Astrocyte of the spinal cord (primary cell): ENCODE data around the gene RAPGEF5.
A peak's percentile ranks its signal among the peaks of the same experiment; 100 is the strongest.

Experiments
- DNase-seq: peaks from one replicate; pipeline ENCODE4 v3.0.0; 2011; ENCODE audit warnings: low read depth, low spot score
- H3K4me3 ChIP-seq: 2 replicates; pipeline ENCODE4 v1.5.1; 2011; ENCODE audit warnings: low read depth, mild to moderate bottlenecking, low read length, moderate library complexity
- in situ Hi-C: cut with HindIII; loops from 2 replicates; pipeline ENCODE4 v1.10.0; 2017; ENCODE audit warnings: low sequenced_read_pairs
- TF ChIP-seq, protein P1 (sequence below): IDR thresholded peaks from 2 replicates; pipeline ENCODE4 v1.5.1; 2012; ENCODE audit warnings: low read depth, mild to moderate bottlenecking, low read length, inconsistent platforms

The RAPGEF5 gene

DNA sequence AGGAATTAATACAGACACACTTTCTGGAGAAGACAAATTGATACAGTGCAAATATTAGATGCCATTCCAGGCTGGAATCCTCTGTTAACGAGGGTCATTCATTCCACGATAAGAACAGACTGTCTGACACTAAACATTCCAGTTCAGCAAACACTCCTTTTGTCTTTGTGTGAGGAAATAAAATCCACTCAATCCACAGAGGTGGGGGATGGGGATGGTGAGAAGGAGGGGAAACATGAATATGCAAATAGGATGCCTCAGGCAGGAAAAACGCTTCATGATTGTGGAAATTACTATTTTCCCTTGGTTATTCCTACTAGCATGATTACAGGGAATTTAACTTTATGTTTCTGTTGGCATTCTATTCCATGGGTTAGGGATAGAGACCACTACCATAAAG lies 214.4 kb downstream of the RAPGEF5 start:
- TF ChIP-seq, protein P1, sequence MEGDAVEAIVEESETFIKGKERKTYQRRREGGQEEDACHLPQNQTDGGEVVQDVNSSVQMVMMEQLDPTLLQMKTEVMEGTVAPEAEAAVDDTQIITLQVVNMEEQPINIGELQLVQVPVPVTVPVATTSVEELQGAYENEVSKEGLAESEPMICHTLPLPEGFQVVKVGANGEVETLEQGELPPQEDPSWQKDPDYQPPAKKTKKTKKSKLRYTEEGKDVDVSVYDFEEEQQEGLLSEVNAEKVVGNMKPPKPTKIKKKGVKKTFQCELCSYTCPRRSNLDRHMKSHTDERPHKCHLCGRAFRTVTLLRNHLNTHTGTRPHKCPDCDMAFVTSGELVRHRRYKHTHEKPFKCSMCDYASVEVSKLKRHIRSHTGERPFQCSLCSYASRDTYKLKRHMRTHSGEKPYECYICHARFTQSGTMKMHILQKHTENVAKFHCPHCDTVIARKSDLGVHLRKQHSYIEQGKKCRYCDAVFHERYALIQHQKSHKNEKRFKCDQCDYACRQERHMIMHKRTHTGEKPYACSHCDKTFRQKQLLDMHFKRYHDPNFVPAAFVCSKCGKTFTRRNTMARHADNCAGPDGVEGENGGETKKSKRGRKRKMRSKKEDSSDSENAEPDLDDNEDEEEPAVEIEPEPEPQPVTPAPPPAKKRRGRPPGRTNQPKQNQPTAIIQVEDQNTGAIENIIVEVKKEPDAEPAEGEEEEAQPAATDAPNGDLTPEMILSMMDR: no peak
- no peak for DNase-seq
- H3K4me3 ChIP-seq: no peak overlapping the region
- in situ Hi-C loops: no loop called here

DNA sequence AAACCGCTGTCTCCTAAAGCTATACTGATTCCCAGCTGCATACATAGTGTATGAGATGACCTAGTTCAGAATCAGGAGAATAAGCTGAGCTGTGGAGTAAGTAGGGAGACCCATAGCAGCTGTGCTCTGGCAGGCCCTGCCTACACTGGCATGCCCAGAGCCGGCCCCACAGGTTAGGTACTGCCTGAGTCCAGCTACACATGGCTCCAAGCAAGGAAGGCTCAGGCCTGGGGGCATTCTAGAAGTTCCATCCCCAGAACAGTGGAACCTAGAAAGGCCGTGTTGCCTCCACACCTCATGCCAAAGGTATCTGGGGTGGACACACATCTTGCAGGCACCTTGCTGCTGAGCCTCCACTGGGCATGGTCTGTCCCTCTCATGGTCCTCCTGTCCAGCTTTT lies 215.6 kb downstream of the RAPGEF5 start:
- DNase-seq: no peak
- TF ChIP-seq, protein P1: no peak
- no peak overlapping the region for H3K4me3 ChIP-seq
- in situ Hi-C loops: no loop called here

DNA sequence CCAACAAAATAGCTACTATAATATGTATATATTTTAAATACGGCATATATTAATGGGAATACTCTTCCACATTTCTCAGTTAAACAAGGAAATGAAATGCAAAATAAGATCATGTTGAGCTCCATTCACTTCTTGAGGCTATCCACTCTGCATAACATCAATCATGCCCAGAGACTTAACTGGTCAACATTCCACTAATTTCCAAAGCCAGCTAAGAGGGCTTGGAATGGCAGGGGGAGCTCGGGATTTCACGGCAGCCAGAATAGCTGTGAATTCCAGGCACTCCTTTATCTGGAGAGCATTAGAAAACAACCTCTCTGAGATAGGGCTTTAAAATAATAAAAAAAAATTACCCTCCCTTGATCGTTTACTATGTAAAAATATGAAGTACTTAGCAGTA lies 216.4 kb downstream of the RAPGEF5 start:
- DNase-seq: no peak
- TF ChIP-seq, protein P1: no peak
- no peak overlapping the region for H3K4me3 ChIP-seq
- in situ Hi-C loops: no loop called here

DNA sequence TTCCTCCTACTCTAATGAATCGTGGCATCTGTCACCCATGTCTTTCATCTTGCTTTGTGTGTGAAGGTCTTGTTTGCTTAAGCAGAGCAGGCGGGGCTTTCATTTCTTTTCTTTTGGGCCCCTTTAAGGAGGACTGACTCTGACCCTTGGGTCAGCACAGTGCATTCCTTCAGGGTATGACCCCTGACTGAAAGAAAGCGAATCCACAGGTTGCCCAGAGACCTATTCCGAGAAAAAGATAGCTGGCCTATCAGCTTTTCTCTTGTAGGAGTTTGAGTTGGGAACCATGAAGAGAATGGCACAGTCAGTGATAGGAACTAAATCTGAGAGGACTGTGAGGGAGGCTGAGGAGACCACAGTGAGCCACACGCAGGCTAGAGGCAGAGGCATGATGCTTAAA lies 218.1 kb downstream of the RAPGEF5 start:
- in situ Hi-C loops: no loop called here
- no peak for DNase-seq
- TF ChIP-seq, protein P1: no peak
- H3K4me3 ChIP-seq: no peak overlapping the region

DNA sequence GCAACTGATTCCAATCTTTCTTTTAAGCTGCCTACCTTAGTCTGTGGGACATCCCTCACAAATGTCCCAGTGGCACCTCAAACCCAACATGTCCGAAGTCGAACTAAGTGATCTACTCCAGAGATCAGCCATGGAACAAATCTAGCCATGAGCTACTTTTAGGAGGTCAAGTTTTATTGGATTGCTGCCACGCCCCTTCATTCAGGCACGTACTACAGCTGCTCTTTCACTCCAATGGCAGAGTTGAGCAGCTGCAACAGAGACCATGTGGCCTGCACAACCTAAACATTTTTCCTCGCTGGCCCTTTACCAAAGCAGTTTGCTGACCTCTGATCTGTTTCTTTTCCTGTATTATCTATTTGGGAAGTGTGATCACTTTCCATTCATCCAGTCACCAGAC lies 218.8 kb downstream of the RAPGEF5 start:
- TF ChIP-seq, protein P1: no peak
- H3K4me3 ChIP-seq: no peak overlapping the region
- in situ Hi-C loops: no loop called here
- no peak for DNase-seq

DNA sequence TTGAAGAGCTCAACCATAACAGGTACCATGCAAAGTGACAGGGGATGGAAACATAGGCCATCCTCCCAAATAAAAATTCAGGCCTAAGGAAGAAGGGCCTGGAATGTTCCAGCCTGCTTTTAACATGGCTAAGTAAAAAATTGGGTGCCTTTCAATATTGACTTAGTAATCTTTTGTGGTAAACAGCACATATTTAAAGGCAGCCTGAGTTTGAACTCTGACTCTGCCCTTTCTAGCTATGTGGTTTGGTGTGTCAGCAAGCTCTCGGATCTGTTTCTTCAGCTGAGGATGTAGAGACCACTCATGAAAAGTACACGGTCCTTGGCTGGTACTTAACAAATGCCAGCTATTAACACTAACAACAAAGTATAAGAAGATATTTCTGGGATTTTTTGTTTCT lies 219.5 kb downstream of the RAPGEF5 start:
- in situ Hi-C loops: no loop called here
- H3K4me3 ChIP-seq: no peak overlapping the region
- DNase-seq: peak; percentile 66
- TF ChIP-seq, protein P1: no peak

DNA sequence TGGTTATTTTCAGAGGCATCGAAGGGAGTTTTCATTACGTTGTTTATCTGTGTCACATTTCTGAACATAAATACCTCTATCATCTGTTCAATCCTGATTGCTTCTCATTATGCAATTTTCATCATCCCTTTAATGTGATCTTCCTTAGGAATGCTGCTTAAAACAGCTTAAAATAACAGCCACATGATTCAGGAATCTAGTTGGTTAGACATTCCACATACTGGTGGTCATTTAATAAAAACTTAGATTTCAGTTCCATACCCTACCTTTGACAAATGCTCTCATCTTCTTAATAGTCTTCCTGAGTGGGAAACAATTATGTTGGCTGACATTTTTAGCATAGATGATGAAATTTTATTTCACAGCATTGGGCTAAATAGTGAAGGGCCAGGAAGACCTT lies 219.9 kb downstream of the RAPGEF5 start:
- H3K4me3 ChIP-seq: no peak overlapping the region
- in situ Hi-C loops: no loop called here
- TF ChIP-seq, protein P1: no peak
- peak; percentile 57 for DNase-seq
